GM04504 (cell line): ENCODE data around the gene DGKH.

Experiments used
- DNase-seq: peaks from one replicate; pipeline ENCODE4 v3.0.0-alpha.2; 2012; ENCODE audit warnings: low read depth

DGKH gene

DNA sequence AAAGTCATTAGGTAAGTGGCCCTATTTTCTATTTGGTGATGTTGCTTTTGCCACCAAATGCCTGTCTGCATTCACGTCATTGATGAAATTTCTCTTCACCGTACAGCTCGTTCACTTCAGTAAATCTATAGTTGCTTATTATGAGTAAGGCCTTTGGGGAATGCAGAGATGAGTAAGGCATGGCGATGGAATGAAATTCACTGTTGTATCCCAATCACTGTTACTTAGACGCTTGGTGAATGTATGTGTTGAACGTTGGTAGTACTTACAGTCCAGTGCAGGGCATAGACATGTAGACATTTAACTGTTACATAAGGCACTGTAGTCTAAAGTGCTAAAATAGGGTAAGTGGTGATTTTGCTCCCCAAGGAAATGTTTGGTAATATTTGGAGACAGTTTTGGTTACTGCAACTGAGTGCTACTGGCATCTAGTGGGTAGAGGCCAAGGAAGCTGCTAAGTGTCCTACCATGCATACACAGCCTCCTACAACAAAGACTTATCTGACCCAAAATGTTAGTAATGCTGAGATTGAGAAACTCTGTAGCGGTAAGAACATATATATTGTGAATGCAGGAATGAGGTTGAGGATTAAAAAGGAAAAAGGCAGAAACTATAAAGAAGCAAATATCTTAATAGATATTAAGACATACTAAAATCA lies 229.3 kb downstream of the DGKH start:
- DNase-seq, result no peak

DNA sequence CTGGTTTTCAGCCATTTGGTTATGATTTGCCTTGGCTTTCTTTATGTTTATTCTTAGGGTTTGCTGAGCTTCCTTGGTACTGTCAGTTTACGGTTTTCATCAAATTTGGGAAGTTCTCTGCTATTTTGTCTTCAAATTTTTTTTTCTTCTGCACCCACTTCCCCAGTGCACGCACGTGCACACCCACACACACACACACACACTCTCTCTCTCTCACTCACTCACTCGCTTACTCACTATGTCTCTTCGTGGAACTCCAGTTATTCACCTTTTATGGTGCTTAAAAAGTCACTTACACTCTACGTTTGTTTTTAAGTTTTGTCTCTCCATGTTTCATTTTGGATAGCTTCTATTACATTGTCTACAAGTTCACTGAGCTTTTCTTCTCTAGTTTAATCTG lies 230.6 kb downstream of the DGKH start:
- DNase-seq, result no peak

DNA sequence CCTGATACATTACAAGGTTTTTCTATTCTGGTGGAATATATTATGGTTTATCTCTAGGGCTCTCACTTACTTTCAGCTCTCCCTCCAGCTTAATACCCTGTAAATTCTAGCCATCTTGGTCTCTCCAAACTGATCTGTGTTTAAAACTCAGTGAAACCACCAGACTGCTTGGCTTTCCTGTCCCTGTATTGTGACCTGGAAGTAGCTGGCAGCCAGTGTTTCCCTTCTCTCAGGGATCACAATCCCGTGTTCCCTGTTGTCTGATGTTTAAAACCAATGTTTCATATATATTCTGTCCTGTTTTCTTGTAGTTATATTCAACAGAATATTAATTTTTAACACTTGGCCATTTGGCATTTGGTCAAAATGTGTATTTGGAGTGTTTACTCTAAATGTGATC lies 231.5 kb downstream of the DGKH start:
- no peak for DNase-seq

DNA sequence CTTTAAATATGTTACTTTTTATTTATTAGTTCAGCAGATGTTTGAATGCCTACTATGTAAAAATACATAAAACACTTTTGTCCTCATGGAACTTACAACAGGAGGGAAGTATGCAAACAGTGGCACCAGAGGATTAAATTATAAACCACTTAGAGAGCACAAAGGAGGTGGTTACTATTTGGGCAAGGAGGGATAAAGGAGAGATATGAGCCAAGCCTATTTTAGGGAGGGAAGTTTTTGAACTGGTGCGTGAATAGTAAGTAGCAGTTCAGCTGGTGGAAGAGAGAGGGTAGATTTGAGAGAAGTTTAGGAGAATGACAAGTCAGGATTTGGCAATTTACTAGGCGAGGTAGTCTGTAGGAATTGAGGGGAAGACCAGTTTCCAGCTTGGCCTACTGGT lies 232.1 kb downstream of the DGKH start:
- DNase-seq, result no peak

DNA sequence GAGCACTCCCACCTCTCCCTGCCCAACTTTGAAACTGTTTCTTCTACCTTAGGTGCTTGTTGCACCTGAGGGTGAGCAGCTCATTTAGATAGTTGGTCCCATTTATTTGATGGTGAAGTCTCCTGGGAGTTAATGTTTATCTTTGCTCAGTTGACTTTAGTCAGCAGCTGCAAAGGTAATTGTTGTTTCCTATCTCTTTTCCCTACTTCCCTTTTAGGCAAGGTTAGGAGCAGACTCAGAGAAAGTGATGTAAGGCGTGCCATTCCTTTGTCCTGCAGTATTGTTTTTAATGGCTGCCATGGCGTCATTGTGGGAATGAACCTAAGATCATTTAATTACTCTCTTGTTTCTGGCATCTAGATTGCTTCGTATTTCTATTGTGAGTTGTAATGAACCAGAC lies 235.1 kb downstream of the DGKH start:
- DNase-seq, result no peak

DNA sequence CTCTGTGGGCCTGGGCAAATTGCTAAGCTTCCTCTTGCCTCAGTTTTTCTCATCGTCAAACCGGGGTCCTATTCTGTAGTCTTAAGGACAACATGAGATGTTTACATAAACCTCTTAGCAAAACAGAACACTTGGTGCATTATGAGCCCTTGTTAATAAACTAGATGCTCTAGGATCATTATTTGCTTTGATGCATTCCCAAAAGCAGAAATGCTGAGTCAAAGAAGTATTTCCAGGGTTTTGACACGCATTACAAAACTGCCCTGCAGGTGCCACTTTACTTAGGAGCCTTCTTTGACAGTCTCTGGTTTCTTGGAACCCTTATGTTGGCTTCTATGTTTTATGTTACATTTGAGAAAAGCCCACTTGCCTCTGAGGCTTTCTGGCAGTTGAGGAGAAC lies 235.6 kb downstream of the DGKH start:
- no peak for DNase-seq
